GM21717 (cell line): ENCODE data around the gene SPAG7.

ENCODE experiments used
- ATAC-seq: cut with Tn5 transposase; IDR thresholded peaks from one replicate; pipeline ENCODE4 v1.9.1; 2021; ENCODE audit warnings: mild to moderate bottlenecking, moderate library complexity; ENCODE audit not compliant: unreplicated experiment

SPAG7 gene, protein sequence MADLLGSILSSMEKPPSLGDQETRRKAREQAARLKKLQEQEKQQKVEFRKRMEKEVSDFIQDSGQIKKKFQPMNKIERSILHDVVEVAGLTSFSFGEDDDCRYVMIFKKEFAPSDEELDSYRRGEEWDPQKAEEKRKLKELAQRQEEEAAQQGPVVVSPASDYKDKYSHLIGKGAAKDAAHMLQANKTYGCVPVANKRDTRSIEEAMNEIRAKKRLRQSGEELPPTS

DNA sequence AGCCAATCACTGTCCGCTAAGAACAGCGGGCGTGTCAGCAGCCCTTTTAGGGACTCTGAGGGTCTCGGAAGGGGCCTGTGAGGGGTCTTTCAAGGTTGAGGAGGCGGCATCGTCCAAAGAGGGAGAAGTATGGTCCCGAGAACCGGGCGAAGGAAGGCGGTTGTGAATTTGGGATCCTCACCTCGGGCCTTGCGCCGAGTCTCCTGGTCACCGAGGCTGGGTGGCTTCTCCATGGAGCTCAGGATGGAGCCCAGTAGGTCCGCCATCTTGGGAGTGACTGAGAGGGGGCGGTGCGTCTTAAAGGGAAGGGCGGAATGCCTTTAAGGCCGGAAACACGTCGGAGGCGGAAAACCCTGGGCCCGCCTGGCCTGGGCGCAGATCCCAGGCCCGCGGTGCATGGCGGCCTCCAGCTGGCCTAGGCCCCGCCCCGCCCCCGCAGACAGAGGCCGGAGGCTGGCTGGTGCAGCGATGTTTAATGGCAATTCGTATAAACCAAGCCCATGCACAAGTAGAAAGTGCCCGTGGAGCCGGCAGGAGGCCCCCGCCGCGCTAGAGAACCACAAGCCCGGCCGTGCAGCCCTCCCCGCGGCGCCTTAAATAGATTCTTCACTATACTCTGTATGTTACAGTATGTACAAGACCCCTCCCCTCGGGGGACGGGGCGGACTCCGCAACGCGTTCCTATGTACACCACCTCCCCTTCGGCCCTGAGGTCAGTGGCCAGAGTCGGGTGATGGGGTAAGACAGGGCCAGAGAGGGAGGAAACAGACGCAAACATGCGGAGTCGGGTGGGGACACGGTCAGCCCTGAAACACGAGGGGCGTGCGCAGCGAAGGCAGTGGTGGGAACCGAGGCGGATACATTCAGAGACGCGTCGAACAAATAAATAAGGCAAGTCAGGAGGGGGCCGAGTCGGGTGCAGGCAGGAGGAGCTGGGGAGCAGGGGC lies at the start of gene SPAG7:
SPAG7 (minus strand) TSS at position 279 of the 947 bp plus-strand sequence; CDS start at position 266, 13 bp downstream.
- ATAC-seq, result peak; percentile 43

DNA sequence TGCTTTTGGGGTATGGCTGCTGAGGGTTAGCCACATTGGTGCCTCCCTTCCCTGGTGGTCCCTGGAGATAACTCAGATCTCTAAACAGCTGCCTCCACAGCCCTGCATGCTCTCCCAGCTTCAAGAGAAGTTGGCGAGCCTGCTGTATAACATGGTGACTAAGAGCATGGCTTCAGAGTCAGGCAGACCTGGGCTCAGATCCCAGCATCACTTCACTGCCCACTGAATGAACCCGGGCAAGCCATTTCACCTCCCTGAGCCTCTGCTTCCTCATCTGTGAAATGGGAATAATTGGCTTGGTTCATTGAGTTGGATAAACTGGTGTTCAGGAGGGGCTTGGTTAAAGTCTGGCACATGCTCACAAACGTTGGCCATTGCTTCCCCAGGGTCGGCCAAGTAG lies 46.7 kb upstream of the SPAG7 start:
- no peak for ATAC-seq

DNA sequence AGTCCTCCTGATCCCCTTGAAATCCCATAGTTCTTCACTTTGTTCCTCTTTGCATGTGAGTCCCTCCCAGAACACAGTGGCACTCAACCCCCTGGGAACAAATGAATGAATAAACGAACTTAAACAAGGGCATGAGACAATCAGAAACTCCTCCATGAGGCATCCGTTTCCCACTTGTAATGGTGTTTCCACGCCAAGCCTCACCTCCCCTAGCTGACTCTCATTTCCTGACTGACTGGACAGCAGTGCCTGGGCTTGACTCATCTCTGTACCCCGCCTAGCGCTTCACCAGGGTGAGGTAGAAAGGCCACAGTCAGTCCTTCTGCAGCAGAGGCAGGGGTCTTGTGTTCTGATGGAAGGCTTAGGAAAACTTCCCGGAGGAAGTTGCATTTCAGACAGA lies 44.3 kb upstream of the SPAG7 start:
- ATAC-seq, result no peak

DNA sequence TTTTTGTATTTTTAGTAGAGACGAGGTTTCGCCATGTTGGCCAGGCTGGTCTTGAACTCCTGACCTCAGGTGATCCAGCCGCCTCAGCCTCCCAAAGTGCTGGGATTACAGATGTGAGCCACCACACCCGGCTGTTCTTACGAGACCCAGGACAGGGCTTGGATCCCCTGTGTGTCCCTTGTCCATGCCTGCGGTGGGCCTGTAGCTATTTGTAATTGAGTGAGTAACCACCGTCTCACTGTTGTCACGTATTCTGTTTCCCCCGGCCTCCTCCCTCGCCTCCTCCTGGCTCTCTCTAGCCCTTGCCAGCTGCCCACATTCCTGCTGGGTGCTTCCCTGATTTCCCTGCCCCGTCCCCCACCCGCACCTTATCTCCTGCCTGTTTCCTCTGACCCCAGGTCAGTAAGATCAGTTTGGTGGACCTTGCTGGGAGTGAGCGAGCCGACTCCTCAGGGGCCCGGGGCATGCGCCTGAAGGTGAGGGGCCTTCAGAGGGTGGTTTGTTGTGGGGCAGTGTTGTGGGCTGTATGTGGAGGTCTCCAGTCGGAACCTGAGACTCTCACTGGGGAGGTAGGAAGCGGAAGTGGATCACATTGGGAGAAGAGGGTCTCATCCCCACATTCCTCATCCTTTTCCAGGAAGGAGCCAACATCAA lies 35.7 kb upstream of the SPAG7 start:
- no peak for ATAC-seq

DNA sequence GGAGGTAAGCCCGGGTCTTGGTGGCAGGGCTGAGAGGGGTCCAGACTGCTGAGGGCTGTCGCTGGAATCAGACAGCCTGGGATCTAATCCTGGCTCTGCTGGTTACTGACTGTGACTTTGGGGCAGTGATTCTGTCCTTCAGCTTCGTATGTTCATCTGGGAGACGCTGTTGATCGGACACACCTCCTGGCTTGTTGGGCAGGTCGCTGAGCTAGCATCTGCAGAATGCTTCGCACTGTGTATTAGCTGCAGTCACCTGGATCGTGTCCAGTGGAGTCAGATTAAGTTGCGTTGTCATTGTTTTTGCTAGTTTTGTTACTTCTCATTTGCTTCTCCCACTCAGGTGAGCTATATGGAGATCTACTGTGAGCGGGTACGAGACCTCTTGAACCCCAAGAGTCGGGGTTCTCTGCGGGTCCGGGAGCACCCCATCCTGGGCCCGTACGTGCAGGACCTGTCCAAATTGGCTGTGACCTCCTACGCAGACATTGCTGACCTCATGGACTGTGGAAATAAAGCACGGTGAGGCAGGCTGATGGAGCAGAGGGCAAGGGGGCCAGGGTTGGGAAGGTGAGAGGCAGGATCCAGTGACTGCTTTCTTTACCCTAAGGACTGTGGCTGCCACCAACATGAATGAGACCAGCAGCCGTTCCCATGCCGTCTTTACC lies 34.6 kb upstream of the SPAG7 start:
- ATAC-seq, result no peak

DNA sequence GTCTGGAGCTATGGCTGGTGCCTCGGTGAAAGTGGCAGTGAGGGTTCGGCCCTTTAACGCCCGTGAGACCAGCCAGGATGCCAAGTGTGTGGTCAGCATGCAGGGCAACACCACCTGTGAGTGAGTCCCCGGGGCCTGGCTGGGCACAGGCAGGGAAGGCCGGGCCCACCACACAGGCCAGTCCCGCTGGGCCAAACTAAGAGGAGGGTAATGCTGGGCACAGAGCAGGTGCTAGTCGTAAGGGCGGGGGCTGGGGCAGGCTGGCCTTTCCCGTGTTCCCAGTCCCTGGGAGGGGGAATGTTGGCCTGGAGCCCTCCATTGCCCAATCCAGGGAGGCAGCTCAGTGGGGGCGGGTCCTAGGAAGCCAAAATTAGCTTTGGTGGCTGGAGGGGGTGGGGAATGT lies 32.6 kb upstream of the SPAG7 start:
- ATAC-seq, result no peak

DNA sequence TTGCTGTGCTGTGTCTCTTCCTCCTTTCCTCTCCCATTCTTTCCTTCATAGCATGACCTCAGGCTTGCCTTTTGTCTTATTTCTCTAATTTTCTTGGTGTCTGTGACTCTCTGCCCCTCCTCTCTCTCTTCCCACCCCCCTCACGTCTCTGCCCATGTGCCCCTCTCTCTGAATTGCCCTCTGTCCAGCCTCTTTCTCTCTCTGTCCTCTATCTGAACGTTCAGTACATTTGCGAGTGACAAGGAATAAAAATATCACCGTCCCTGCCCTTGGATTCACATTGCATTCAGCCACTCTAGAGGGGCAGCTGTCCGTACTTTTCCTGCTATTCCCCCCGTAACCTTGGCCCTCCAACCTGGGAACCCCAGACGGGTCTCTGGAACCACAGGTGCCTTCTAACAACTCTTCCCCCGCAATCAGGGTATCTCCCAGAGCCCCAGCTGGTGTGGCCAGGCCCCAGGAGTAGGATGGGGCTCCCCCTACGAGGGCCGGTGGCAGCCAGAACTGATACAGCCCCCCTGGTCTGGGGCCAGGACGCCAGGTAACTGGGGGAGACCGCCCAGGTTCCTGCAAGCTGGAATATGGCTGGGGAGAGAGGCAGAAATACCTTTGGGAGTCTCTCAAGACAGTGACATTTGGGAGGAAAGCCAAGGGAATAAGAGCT lies 31.9 kb upstream of the SPAG7 start:
- no peak for ATAC-seq

DNA sequence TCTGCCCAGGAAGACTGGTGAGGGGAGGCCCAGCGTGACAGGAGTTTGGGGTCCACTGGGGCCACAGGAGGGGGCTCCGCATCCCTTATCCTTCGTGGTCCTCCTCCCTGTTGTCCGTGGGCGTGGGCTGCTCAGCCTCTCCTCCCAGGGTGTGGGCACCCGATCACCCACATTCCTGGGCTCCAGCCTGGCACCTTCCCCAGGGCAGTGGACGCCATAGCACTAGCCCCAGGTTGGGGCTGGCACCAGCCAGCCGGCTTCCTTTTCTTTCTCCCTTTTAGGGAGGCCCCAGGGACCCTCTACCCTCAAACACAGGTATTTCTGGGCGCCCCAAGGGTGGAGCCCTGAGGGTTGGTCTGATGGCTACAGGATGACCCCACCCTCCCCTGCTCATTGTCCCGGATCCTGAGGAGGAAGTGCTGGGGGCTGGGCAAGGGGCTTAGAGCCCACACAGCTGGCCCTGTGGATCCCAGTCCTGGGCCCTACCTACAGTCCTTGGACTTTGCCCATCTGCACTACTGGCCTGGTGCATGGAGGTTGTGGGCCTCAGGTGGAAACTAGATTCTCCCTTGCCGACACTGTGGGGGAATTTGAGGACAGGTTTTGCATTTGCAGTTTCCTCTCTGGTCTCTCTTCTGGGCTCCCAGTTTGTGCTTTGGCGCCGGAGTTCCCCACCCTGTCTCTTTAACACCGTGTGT lies 31.3 kb upstream of the SPAG7 start:
- no peak for ATAC-seq

DNA sequence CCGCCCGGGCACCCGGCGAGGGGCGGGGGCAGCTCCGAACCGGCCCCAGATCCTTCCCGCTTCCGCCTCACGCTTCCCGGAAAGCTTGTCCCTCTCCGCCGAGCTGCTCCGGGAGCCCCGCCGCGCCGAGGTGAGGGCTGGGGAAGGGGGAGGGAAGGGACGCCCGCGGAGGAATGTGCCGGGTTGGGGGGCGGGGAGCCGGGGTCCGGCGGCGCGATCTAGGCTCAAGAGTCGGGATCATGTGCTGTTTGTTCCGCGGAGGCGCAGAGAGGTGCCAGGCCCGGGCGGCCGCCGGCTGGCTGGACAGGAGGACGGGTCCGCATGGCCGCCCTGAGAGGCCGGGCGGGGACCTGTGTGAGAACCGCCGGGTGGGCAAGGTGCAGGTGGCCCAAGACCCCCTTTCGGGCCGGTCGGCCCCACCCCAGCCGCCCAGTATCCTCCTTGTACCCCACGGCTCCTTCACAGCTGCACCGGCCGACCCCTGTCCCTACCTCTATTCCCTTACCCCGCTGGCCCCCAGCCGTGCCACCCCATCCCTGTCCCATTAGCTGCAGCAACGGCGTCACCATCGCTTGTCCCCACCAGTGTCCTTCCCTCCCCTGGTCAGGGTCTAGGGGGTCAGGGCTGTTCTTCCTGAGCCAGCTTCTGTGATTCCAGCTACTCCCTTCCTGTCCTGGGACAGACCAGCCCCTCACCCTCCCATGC lies 30.6 kb upstream of the SPAG7 start:
- peak; percentile 10 for ATAC-seq

DNA sequence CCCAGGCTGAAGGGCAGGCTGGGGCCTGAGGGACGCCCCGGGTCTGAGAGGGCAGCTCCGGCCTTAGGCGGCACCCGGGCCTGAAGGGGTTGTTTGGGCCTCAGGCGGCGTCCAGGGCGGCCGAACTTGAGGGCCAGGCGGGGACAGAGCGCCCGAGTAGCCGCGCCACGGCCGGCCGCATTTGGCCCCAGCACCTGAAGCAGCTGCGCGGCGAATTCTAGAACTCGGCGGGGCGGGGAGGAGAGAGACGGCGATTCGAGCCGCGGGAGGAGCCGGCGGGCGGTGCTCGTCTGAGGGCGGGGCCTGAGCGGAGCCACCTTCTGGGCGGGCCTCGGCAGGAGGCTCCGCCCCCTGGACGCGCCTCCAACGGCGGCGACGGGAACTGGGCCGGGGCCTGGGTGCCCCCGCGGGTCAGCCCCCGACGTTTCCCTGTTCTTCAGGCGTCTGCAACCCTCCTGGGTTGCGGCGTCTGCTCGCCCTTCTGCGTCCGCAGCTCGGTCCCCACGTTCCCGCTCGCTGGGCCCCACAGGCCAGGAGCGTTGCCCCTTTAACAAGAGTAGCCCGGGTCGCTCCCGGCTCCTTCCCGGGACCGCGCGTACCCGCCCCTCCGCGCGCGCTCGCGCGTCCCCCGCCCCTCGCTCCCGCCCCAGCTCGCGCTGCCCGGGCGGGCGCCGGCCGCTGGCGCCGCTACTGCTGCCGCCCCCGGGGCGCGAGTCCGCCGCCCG lies 29.8 kb upstream of the SPAG7 start, which contains the start of the genes INCA1 and KIF1C:
INCA1 (minus strand) TSS at position 221 of the 725 bp plus-strand sequence. CDS start 3,085 bp downstream, outside the sequence.
KIF1C (plus strand) TSS at position 649 of the 725 bp plus-strand sequence. CDS start 2,297 bp downstream, outside the sequence.
- ATAC-seq, result peak; percentile 65

DNA sequence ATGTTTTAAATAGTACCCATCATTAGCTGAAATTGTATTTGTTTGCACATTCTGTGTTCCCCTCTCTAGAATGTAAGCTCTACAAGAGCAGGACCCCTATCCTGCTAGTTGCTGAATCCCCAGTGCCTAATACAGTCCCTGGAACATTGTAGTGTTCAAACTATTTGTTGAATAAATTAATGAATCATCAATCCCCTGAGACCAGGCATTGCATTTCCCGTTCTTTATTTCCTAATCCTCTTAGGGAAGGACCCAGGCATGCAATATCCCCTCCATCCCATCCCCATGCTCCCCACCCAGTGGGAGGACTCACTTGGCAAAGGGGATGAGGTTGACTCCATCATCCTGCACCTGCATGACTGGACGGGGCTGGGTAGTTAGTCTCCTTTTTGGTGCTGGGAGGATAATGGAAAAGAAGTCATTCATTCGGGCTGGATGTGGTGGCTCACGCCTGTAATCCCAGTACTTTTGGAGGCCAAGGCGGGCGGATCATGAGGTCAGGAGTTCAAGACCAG lies 26.5 kb upstream of the SPAG7 start:
- ATAC-seq, result no peak

DNA sequence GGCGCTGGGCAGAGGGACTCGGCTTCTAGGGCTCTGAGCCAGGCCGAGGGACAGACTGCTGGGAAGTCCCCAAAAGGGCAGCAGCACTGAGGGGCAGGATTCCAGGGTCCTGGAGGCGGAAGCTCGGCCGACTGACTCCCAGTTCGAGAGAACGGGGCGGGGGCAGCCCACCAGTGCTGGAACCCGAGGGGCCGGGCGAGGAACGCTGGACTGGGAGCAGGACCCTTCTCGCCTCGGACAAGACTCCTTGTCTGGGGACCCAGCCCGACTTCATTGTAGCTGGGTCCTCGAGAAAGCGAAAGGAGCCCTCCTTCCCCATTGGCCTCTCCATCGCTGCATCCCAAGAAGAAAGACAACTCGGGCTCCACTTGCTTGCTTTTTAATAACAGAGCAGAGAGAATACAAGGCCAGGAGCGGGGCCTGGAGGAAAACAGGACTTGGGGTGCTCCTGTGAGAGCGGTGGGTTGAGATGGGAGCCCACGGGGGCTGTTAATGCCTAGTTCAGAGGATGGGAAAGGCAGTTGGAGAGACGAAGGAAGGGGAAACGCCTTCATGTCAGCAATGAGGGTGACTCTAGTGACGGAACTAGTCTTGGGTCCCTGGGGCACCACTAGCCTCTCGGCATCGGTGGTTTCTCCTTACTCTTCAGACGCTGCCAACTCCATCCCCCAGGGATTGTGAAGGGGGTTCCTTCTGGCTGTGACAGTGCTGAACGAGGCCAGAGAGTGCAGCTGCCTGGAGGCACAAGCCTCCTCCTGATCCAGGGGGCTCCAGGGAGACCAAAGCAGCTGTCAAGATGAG lies 20.4 kb upstream of the SPAG7 start:
- peak; percentile 24 for ATAC-seq

DNA sequence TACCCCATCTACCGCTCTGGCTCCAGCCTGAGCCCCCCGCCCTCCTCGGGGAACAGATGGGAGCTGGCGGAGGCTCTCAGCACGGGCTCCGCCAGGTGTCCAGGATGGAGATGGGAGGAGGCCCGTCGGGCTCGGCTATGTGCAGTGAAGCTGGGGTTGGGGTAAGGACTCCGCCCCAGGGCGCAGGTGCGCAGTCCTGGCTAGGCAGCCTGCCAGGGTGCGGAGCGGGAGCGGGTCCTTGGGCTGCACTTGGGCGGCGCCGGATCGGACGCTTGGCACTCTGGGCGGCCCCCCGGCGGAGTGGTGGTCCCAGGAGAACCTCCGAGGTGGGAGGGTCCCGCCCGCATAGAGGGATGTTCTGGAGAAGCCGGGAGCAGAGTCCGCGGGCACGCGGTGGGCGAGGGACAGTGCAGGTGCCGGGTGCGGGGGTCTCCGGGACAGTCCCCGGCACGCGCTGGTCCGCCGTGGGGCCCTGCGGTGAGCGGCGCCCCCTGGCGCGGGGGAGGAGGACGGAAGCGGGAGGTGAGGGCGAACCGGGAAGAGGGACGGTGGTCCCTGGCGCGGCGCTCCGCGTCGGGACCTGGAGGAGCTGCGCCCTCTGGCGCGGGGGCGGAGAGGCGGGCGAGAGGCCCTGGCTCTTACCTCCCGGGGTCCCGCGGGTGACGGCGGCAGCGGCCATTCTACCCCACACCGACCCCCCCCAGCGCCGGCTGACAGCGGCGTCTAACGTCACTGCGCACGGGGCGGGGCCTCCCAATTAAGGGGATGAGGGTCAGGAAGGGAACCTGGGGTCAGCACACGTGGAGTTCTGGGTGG lies 19.5 kb upstream of the SPAG7 start, which contains the start of gene CAMTA2:
CAMTA2 (minus strand) TSS at position 725 of the 816 bp plus-strand sequence. CDS start 1,453 bp downstream, outside the sequence.
- ATAC-seq, result peak; percentile 63

DNA sequence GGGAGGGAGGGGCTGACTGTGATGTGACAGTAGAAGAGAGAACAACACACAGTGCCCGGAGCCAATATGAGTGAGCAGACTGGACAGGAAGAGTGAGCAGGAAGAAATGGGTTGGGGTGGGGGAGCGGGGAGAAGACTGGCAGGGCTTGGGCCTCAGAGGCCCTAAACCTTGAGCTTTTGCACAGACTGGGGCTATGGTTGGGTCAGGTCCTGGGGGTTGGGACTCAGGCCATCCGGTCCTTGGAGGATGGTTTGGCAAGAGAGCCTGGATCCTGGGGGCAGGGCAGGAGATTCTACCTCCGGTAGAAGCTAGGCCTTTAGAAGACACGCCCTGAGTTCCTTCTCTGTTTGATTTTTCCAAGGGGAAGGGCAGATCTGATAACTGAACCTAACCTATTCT lies 18.8 kb upstream of the SPAG7 start:
- no peak for ATAC-seq

DNA sequence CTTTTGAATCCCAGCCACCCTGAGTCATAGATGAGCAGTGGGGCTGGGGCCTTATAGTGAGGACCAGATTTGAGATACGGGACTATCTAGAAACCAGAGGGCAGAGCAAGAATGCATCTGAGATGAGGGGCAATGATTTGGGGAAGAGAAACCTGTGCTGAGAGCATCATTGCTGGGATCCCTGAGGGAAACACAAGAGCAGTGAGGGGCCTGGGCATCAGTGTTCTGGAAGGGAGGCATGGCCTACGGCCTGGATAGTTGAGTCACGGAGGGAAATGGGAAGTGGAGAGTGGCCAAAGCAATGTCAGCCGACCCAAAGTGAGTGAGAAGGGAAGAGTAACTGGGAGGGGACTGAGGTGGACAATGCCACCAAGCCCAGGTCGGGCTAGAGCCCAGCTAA lies 14.7 kb upstream of the SPAG7 start:
- no peak for ATAC-seq

DNA sequence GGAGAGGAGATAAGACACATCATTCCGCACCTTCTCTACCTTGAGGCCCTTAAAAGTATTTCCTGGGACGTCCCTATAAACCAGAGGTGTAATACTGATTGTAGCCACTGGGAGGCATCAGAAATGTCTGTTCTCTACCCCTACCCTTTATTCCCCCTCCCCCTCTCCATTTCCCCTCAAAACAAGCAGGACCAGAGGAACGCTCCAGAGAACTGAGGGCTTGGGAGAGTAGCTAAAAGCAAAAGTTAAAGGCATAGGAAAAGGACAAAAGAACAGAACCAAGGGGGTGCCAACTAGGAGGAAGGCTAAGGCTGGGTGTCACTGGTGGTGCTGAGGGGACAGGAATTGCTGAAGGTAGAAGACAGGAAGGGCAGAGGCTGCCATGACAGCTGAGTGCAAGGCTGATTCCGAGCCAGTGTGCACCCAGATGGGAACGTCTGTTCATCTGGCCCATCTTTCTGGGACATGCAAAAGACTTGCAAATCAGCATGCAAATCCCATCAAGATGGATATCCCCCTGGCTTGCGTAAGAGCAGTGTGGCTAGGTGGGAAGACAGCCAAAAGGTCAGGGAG lies 13.1 kb upstream of the SPAG7 start:
- no peak for ATAC-seq
